ENCODE data around the gene NDFIP1. TPM values are rescaled to one million over a fixed set of nuclear protein-coding genes. Genes with fewer than 3 reads are reported as not detected.

Gene NDFIP1
- total RNA-seq, 1 experiment from 2014 or later: 33.5 TPM

DNA sequence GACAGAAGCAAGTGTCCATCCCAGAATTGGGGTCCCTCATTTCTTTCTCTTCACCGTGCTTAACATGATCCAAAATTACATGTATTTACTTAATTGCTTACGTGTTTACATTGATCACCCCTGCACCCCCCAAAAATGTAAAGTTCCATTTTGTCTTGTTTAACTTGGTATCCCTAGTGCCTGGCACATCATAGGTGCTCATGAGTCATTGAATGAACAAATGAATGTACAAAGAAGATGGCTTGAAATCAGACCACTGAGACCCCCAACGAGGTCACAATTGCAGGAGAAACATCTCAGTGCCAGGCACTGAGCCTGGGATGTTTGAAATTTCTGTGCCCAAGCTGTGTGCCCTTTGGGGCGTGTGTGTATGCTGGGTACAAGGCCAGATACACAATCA, 45.2 kb upstream of the NDFIP1 start:
- Histone ChIP-seq H3K4me3 (ENCODE audit: low read length) (no peak overlapping the region), H3K4me1 (ENCODE audit: insufficient read depth, low read length) (peaks cover 10% of the 10 kb centered on the region), H2AFZ (ENCODE audit: low read length) (no peak overlapping the region)

GRCh38 chr5:142063878-142064331, 44.7 kb upstream of the NDFIP1 start:
- intact Hi-C loops (cut with micrococcal nuclease): no loop called here
- TF ChIP-seq, protein P1, sequence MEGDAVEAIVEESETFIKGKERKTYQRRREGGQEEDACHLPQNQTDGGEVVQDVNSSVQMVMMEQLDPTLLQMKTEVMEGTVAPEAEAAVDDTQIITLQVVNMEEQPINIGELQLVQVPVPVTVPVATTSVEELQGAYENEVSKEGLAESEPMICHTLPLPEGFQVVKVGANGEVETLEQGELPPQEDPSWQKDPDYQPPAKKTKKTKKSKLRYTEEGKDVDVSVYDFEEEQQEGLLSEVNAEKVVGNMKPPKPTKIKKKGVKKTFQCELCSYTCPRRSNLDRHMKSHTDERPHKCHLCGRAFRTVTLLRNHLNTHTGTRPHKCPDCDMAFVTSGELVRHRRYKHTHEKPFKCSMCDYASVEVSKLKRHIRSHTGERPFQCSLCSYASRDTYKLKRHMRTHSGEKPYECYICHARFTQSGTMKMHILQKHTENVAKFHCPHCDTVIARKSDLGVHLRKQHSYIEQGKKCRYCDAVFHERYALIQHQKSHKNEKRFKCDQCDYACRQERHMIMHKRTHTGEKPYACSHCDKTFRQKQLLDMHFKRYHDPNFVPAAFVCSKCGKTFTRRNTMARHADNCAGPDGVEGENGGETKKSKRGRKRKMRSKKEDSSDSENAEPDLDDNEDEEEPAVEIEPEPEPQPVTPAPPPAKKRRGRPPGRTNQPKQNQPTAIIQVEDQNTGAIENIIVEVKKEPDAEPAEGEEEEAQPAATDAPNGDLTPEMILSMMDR (conservative IDR thresholded peaks at IDR 0.05; ENCODE audit: low read depth, low read length): no peak
- TF ChIP-seq EZH2 (IDR thresholded peaks at IDR 0.05; ENCODE audit: low read length, unreplicated experiment) (no peak), EZH2phosphoT487 (IDR thresholded peaks at IDR 0.05; ENCODE audit: borderline replicate concordance, low read length) (no peak)
- Histone ChIP-seq H3K4me2 (ENCODE audit: low read length) (no peak overlapping the region), H4K20me1 (ENCODE audit: low read length) (no peaks in the 10 kb centered on the region), H3K27ac (ENCODE audit: low read length) (no peak overlapping the region), H3K79me2 (ENCODE audit: low read length) (no peaks in the 10 kb centered on the region), H3K9me3 (ENCODE audit: low read length) (no peaks in the 10 kb centered on the region), H3K27me3 (ENCODE audit: low read length) (no peaks in the 10 kb centered on the region), H3K4me3 (ENCODE audit: low read length) (no peak overlapping the region), H3K36me3 (ENCODE audit: low read depth, low read length) (no peaks in the 10 kb centered on the region), H3K9me2 (replicated peaks; ENCODE audit: low read length) (no peaks in the 10 kb centered on the region), H3K9ac (ENCODE audit: low read length) (no peak overlapping the region), H3F3A (ENCODE audit: low read length, unreplicated experiment) (no peaks in the 10 kb centered on the region), H2AFZ (ENCODE audit: low read length) (no peak overlapping the region), H3K4me1 (ENCODE audit: insufficient read depth, low read length) (peaks cover 5% of the 10 kb centered on the region)
- no TSS peak for BruUV-seq (replicated peaks)
- ChIA-PET CTCF (no interaction called here), POLR2A (ENCODE audit: unreplicated experiment) (no interaction called here)
- ATAC-seq: no peak
- DNase-seq: no peak

More for the DNA sequence above, 45.2 kb upstream of the NDFIP1 start:
- no peak overlapping the region for H3K4me2 ChIP-seq (ENCODE audit: low read length)
- DNase-seq (no peak), ATAC-seq (no peak)
- BruUV-seq (replicated peaks): no TSS peak
- ChIA-PET CTCF (no interaction called here), POLR2A (ENCODE audit: unreplicated experiment) (no interaction called here)
- H3K9me2 ChIP-seq (replicated peaks; ENCODE audit: low read length): no peaks in the 10 kb centered on the region
- no peaks in the 10 kb centered on the region for H3K27me3 ChIP-seq (ENCODE audit: low read length)
- H3F3A ChIP-seq (ENCODE audit: low read length, unreplicated experiment): no peaks in the 10 kb centered on the region
- no peak overlapping the region for H3K27ac ChIP-seq (ENCODE audit: low read length)
- no peaks in the 10 kb centered on the region for H3K9me3 ChIP-seq (ENCODE audit: low read length)
- TF ChIP-seq, protein P1 (conservative IDR thresholded peaks at IDR 0.05; ENCODE audit: low read depth, low read length): no peak
- TF ChIP-seq EZH2phosphoT487 (IDR thresholded peaks at IDR 0.05; ENCODE audit: borderline replicate concordance, low read length) (no peak), EZH2 (IDR thresholded peaks at IDR 0.05; ENCODE audit: low read length, unreplicated experiment) (no peak)
- H3K79me2 ChIP-seq (ENCODE audit: low read length): no peaks in the 10 kb centered on the region
- H4K20me1 ChIP-seq (ENCODE audit: low read length): no peaks in the 10 kb centered on the region
- intact Hi-C loops (cut with micrococcal nuclease): no loop called here
- no peaks in the 10 kb centered on the region for H3K36me3 ChIP-seq (ENCODE audit: low read depth, low read length)
- no peak overlapping the region for H3K9ac ChIP-seq (ENCODE audit: low read length)

DNA sequence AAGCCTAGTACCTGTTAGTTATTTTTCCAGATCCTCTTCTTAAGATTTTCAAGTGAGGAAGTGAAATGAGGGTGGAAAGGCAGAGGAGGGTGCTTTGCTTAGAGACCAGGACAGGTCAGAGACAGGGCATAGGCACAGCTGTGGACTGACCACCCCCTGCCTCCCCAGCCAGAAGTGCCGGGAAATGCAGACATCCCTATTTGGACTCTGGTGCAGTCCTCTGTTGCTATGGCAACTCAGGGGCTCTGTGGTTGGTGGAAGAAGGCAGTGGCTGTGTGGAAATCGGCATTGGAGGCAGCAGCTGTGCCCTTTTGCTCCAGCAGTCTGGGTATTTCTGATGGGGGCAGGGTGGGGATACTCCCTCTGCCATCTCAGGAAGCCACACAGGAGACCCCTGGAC, 43.3 kb upstream of the NDFIP1 start:
- no TSS peak for BruUV-seq (replicated peaks)
- CTCF ChIA-PET: interaction anchor here (0.7 kb wide), 1 partner anchor 58 kb away, joined by 5 read pairs; no protein-coding TSS in a partner anchor

More for the DNA sequence above, 43.3 kb upstream of the NDFIP1 start:
- H3K79me2 ChIP-seq (ENCODE audit: low read length): no peaks in the 10 kb centered on the region
- H3F3A ChIP-seq (ENCODE audit: low read length, unreplicated experiment): no peaks in the 10 kb centered on the region
- intact Hi-C loops (cut with micrococcal nuclease): no loop called here
- no peak overlapping the region for H3K4me2 ChIP-seq (ENCODE audit: low read length)
- no peak overlapping the region for H3K9ac ChIP-seq (ENCODE audit: low read length)
- TF ChIP-seq, protein P1 (conservative IDR thresholded peaks at IDR 0.05; ENCODE audit: low read depth, low read length): no peak
- TF ChIP-seq EZH2phosphoT487 (IDR thresholded peaks at IDR 0.05; ENCODE audit: borderline replicate concordance, low read length) (no peak), EZH2 (IDR thresholded peaks at IDR 0.05; ENCODE audit: low read length, unreplicated experiment) (no peak)
- H2AFZ ChIP-seq (ENCODE audit: low read length): no peak overlapping the region
- no peaks in the 10 kb centered on the region for H3K9me3 ChIP-seq (ENCODE audit: low read length)
- no peaks in the 10 kb centered on the region for H4K20me1 ChIP-seq (ENCODE audit: low read length)
- POLR2A ChIA-PET (ENCODE audit: unreplicated experiment): no interaction called here
- no peaks in the 10 kb centered on the region for H3K36me3 ChIP-seq (ENCODE audit: low read depth, low read length)
- H3K4me3 ChIP-seq (ENCODE audit: low read length): no peak overlapping the region
- H3K27ac ChIP-seq (ENCODE audit: low read length): no peak overlapping the region
- no peaks in the 10 kb centered on the region for H3K27me3 ChIP-seq (ENCODE audit: low read length)
- H3K4me1 ChIP-seq (ENCODE audit: insufficient read depth, low read length): no peaks in the 10 kb centered on the region
- DNase-seq (no peak), ATAC-seq (no peak)
- H3K9me2 ChIP-seq (replicated peaks; ENCODE audit: low read length): no peaks in the 10 kb centered on the region

All from PC-3 (cell line).